Measurements from ENCODE around the gene GALNT10.

GALNT10 gene

DNA sequence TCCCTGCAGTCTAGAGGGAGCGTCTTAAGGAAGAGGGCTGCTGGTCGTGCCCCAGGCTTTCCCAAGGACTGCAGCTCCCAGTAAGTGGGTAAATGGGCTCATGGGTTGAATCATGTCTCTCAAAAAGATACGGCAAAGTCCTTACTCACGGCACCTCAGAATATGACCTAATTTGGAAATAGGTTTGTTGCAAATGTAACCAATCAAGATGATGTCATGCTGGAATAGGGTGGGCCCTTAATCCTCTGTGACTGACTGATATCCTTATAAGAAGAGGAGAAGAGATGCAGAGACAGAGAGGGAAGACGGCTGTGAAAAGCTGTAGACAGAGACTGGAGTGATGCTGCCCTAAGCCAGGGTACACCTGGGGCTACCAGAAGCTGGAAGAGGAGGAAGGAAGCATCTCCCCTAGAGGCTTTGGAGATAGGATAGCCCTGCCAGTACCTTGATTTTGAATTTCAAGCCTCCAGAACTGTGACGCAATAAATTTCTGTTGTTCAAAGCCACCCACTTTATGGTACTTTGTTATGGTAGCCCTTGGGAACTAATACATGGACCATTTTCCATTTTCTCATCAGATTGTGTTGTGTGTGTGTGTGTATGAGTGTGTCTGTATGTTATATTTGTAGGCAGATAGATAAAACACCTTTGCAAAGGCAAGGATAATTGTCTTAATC lies 15.0 kb downstream of the GALNT10 start:
- TF ChIP-seq ZFX (IDR thresholded peaks at IDR 0.05; ENCODE audit: borderline replicate concordance): no peak
- TF ChIP-seq CTCF (IDR thresholded peaks at IDR 0.05): no peak
- no peak overlapping the region for H3K27ac ChIP-seq

GRCh38 chr5:154206311-154206710 lies 15.8 kb downstream of the GALNT10 start:
- TF ChIP-seq ZFX (IDR thresholded peaks at IDR 0.05; ENCODE audit: borderline replicate concordance): no peak
- no peak for TF ChIP-seq CTCF (IDR thresholded peaks at IDR 0.05)
- no peak overlapping the region for H3K27ac ChIP-seq

GRCh38 chr5:154207204-154207603 lies 16.7 kb downstream of the GALNT10 start:
- H3K27ac ChIP-seq: no peak overlapping the region
- TF ChIP-seq ZFX (IDR thresholded peaks at IDR 0.05; ENCODE audit: borderline replicate concordance) (no peak), CTCF (IDR thresholded peaks at IDR 0.05) (no peak)

DNA sequence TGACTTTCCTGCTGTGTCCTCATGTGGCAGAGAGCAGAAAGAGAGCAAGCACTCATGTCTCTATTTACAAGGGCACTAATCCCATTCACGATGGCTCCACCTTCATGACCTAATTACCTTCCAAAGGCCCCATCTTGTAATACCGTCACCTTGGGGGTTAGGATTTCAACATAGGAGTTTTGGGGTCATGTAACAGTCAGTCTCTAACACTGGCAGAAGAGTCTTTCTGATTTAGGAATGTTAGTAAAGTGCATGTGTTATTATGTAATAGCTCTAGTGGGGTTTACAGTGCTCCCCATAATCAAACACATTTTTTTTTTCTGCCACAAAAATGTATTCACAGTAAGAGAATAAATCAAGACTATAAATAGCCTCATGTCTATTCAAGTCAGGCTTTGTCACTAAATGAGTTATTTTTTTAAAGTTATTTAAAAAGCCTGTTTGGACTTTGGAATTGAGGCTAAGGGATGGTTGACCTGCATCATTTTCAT lies 19.1 kb downstream of the GALNT10 start:
- TF ChIP-seq CTCF (IDR thresholded peaks at IDR 0.05): no peak
- TF ChIP-seq ZFX (IDR thresholded peaks at IDR 0.05; ENCODE audit: borderline replicate concordance): no peak
- no peak overlapping the region for H3K27ac ChIP-seq

DNA sequence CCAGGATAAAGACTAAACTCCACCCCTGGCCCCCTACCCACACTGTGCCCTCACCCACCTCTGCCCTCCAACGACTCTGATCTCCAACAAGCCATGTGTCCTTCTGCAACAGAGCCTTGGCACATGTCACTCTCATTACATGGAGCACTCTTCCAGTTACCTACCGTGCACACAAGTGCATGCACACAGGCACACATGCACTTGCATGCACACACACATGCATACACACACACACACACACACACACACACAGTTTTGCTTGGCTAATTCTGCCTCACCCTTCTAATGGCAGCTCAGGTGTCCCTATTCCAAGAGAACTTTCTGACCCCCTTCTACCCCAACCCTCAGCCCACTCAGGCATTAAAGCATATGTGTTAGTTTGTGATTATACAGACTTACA lies 19.6 kb downstream of the GALNT10 start:
- no peak overlapping the region for H3K27ac ChIP-seq
- TF ChIP-seq ZFX (IDR thresholded peaks at IDR 0.05; ENCODE audit: borderline replicate concordance) (no peak), CTCF (IDR thresholded peaks at IDR 0.05) (no peak)

DNA sequence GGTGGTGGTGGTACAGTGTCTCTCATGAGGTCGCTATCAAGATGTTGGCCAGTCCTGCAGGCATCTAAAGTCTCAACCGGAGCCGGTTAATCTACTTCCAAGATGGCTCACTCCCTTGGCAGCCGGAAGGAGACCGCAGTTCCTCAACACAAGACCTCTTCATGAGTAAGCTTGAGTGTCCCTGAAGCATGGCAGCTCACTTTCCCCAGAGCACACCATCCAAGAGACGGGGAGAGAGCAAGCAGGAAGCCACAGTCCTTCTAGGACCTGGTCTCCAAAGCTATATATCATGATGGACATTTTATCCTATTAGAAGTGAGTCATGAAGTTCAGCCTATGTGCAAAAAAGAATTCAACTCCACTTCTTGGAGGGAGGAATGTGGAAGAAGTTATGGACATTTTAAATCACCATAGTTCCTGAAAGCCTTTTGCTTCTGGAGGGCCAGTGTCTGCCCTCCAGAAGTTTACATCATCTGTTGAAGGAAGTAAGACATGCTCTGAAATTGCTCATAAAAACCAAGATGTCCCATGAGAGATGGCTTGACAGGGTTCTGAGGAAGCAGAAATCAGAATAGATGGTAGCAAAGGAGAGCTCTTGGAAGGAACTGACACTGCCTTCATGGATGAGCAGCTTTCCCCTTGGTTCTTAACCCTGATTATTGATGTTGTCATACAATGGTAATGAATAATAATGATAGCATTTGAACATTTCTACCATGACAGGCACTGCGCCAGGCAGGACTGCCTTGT lies 21.3 kb downstream of the GALNT10 start:
- no peak overlapping the region for H3K27ac ChIP-seq
- no peak for TF ChIP-seq ZFX (IDR thresholded peaks at IDR 0.05; ENCODE audit: borderline replicate concordance)
- TF ChIP-seq CTCF (IDR thresholded peaks at IDR 0.05): no peak

DNA sequence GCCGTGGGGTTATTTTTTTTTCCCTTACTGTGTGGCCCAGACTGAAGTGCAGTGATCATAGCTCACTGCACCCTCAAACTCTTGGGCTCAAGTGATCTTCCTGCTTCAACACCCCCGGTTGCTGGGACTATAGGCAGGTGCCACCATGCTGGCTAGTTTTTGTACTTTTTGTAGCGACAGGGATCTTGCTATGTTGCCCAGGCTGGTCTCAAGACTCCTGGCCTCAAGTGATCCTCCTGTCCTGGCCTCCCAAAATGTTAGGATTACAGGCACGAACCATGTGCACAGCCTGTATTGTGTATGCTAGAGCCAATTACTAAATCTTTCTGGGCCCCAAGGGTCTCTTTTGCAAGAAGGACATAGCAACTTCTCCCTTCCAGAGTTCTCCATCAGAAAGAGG lies 23.1 kb downstream of the GALNT10 start:
- no peak for TF ChIP-seq CTCF (IDR thresholded peaks at IDR 0.05)
- no peak for TF ChIP-seq ZFX (IDR thresholded peaks at IDR 0.05; ENCODE audit: borderline replicate concordance)
- H3K27ac ChIP-seq: no peak overlapping the region
